Measurements from ENCODE around the gene WDR81. TPM values are rescaled to one million over a fixed set of nuclear protein-coding genes. Genes with fewer than 3 reads are reported as not detected.

Gene WDR81
- total RNA-seq, 2 experiments from 2014 or later, result 24.8 to 25.0 TPM

DNA sequence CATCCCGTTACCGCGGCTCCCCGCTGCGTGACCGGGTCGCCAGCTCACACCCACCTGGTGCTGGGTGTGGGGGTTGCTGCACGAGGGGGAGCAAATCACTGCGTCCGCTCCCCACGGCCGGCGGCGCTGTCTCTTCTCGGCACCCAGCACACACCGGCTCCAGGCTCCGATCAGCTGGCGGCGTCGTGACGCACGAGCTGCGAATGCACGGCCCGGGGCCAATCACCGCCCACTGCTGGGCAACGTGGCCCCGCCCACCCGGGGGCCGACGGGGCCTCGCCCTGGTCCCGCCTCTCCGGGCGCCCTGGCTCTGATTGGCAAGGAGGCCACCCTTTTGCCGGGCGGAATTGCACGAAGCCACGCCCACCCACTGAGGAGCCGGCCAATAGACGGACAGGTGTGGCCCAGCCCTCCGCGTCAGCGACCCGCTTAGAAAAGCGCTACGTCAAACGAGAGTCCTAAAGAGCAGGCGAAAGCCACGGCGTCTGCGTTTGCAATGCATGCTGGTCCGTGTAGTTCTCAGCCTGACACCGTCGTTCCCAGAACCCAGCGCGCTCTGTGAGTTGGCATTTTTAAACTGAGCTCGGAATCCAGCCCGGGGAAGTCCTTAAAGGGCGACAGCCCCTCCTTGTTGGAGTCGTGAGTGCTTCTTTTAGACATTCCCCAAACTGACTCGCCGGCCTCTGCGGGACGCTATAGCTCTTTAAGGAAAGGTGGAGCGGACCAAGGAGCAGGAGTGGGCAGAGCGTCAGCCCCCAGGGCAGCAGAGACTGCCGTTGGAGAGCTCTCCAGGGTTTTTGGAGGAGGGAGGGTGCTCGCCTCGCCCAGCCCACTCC is 8.2 kb upstream of the WDR81 start:
- Histone ChIP-seq H3K4me3 (ENCODE audit: low read length) (peak overlapping the region; percentile 94), H3K36me3 (ENCODE audit: insufficient read depth, low read length) (peaks cover 6% of the 10 kb centered on the region), H3K4me1 (ENCODE audit: insufficient read depth, low read length) (peaks cover 52% of the 10 kb centered on the region), H3K9me3 (ENCODE audit: control insufficient read depth in 1 of 2, insufficient read depth in 1 of 2, low read length in 2 of 2) (no peaks in the 10 kb centered on the region), H3K27me3 (ENCODE audit: control insufficient read depth in 1 of 2, insufficient read depth in 2 of 2, low read length in 2 of 2) (peaks cover 4 to 13% of the 10 kb centered on the region in 2 experiments), H3K27ac (ENCODE audit: low read depth in 1 of 2, low read length in 2 of 2) (peak overlapping the region; percentile 84 to 96)
- no peaks in the 10 kb centered on the region for H3K9me3 Mint-ChIP-seq
- peaks cover 35% of the 10 kb centered on the region for H3K4me1 Mint-ChIP-seq (ENCODE audit: low read depth)
- CTCF ChIA-PET, result interaction anchor here (0.7 to 3.3 kb wide), 5 partner anchors 47 to 338 kb away, joined by 3 to 13 read pairs (median 11); partner anchors contain the start of gene HIC1
- POLR2A ChIA-PET, result interaction anchor here (0.6 to 2.7 kb wide), 40 partner anchors 8 to 685 kb away, joined by 3 to 52 read pairs (median 4); partner anchors contain the start of genes PITPNA, PRPF8, RILP and RPA1
- TF ChIP-seq, protein P1, sequence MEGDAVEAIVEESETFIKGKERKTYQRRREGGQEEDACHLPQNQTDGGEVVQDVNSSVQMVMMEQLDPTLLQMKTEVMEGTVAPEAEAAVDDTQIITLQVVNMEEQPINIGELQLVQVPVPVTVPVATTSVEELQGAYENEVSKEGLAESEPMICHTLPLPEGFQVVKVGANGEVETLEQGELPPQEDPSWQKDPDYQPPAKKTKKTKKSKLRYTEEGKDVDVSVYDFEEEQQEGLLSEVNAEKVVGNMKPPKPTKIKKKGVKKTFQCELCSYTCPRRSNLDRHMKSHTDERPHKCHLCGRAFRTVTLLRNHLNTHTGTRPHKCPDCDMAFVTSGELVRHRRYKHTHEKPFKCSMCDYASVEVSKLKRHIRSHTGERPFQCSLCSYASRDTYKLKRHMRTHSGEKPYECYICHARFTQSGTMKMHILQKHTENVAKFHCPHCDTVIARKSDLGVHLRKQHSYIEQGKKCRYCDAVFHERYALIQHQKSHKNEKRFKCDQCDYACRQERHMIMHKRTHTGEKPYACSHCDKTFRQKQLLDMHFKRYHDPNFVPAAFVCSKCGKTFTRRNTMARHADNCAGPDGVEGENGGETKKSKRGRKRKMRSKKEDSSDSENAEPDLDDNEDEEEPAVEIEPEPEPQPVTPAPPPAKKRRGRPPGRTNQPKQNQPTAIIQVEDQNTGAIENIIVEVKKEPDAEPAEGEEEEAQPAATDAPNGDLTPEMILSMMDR (IDR thresholded peaks at IDR 0.05), result no peak
- peak; percentile 99 to 100 (median 100) for DNase-seq
- H3K36me3 Mint-ChIP-seq (ENCODE audit: low read depth), result peaks cover 8% of the 10 kb centered on the region
- peaks cover 9% of the 10 kb centered on the region for H3K27me3 Mint-ChIP-seq
- intact Hi-C loops (cut with DNase I, micrococcal nuclease), result loop anchor here (1.0 to 5.0 kb wide), 7 partner anchors 32 to 546 kb away; partner anchors contain the start of genes SMYD4 (in 2 of the 2), PRPF8 (in 1 of the 2) and RILP (in 1 of the 2)
- ATAC-seq (ENCODE audit: poor library complexity), result peak; percentile 89
- H3K27ac Mint-ChIP-seq, result peak overlapping the region; percentile 89
- H3K4me3 Mint-ChIP-seq, result peak overlapping the region; percentile 95

DNA sequence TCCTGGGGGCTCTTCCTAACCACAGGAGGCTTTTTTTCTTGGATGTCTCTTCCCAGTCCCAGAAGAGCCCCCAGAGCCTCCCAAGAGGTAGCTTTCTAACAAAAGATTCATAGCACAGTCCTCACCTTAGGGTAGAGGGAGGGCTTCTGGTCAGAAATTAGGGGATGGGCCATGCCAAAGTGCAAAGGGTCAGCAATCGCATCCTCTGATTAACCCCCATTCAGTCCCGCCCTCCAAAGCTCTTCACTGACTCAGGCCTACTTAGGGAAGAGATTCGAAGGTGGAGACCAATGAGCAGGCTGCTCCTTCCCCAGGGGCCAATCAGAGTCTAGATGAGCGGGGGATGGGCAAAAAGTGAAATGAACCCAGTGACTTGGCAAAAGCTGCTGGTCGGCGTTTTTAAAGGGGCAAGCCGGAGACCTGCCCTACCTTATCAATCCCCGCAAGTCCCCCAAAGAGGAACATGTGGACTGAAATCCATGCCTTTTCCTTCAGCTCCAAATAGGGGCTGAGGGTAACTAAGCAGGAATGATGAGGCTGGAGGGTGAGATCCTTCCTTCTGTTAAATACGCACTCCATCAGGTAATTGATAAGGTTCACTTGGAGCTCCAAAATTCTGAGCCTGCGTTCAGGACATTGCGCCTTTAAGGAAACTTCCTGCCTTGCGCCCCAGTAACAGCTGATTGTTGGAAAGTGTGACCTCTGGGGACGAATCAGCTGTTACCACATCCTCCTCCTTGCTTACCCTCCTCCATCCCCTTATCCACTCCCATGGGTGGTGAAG is 7.4 kb upstream of the WDR81 start:
- DNase-seq (peak; percentile 52 to 92 (median 70)), ATAC-seq (ENCODE audit: poor library complexity) (peak; percentile 24)
- intact Hi-C loops (cut with DNase I, micrococcal nuclease), result loop anchor here (1.0 to 5.0 kb wide), 7 partner anchors 33 to 545 kb away; partner anchors contain the start of genes SMYD4 (in 2 of the 2), PRPF8 (in 1 of the 2) and RILP (in 1 of the 2)
- Mint-ChIP-seq H3K4me3 (peak overlapping the region; percentile 95), H3K36me3 (ENCODE audit: low read depth) (peaks cover 8% of the 10 kb centered on the region), H3K27me3 (peaks cover 4% of the 10 kb centered on the region), H3K27ac (peak overlapping the region; percentile 89), H3K4me1 (ENCODE audit: low read depth) (peaks cover 27% of the 10 kb centered on the region), H3K9me3 (no peaks in the 10 kb centered on the region)
- H3K36me3 ChIP-seq (ENCODE audit: insufficient read depth, low read length), result peaks cover 6% of the 10 kb centered on the region
- TF ChIP-seq, protein P1 (IDR thresholded peaks at IDR 0.05), result no peak
- CTCF ChIA-PET, result interaction anchor here (1.4 to 3.3 kb wide), 4 partner anchors 48 to 338 kb away, joined by 3 to 13 read pairs (median 12); partner anchors contain the start of gene HIC1
- POLR2A ChIA-PET, result interaction anchor here (0.6 to 2.7 kb wide), 41 partner anchors 7 to 684 kb away, joined by 3 to 52 read pairs (median 4); partner anchors contain the start of genes INPP5K, OVCA2, PITPNA and PRPF8
- H3K27me3 ChIP-seq (ENCODE audit: control insufficient read depth in 1 of 2, insufficient read depth in 2 of 2, low read length in 2 of 2), result peaks cover 4 to 13% of the 10 kb centered on the region in 2 experiments
- peak overlapping the region; percentile 84 to 96 for H3K27ac ChIP-seq (ENCODE audit: low read depth in 1 of 2, low read length in 2 of 2)
- H3K9me3 ChIP-seq (ENCODE audit: control insufficient read depth in 1 of 2, insufficient read depth in 1 of 2, low read length in 2 of 2), result no peaks in the 10 kb centered on the region
- peaks cover 55% of the 10 kb centered on the region for H3K4me1 ChIP-seq (ENCODE audit: insufficient read depth, low read length)
- peak overlapping the region; percentile 94 for H3K4me3 ChIP-seq (ENCODE audit: low read length)
